NT2/D1 (cell line): Measurements from ENCODE around the gene REV3L.

Experiments
- SUZ12 ChIP-seq: IDR thresholded peaks from 2 replicates; pipeline ENCODE4 v1.6.1; 2011; ENCODE audit not compliant: insufficient read length, insufficient read depth; ENCODE audit errors: extremely low read depth
- YY1 ChIP-seq: IDR thresholded peaks from 2 replicates; pipeline ENCODE4 v1.6.1; 2011; ENCODE audit not compliant: insufficient read length, insufficient read depth
- ZNF274 ChIP-seq: IDR thresholded peaks from 2 replicates; pipeline ENCODE4 v1.6.1; 2011; ENCODE audit warnings: mild to moderate bottlenecking, low read depth, low read length

DNA sequence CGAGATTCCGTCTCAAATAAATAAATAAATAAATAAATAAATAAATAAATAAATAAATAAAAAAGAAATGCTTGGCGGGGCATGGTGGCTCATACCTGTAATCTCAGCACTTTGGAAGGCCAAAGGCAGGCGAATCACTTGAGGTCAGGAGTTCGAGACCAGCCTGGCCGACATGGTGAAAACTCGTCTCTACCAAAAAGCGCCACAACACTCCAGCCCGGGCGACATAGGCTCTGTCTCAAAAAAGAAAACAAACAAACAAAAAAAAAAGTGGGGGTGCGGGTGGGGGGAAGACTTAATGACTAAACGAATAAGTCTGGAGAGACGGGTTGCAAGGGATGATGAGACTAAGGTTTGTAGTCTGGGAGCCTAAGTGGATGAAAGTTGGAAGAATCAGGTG lies 225.0 kb downstream of the REV3L start:
- no peak for TF ChIP-seq ZNF274
- TF ChIP-seq YY1: no peak
- TF ChIP-seq SUZ12: no peak
